Mesenchymal stem cell (in vitro differentiated cells and primary cell): ENCODE data around the gene ERI3. TPM values are rescaled to one million over a fixed set of nuclear protein-coding genes. Genes with fewer than 3 reads are reported as not detected.

Source experiments
- DNase-seq: peaks from one replicate; pipeline ENCODE4 v3.0.0-alpha.2; 2013
- H2AFZ ChIP-seq: one replicate; pipeline ENCODE4 v1.6.1; 2013; ENCODE audit warnings: low read depth, mild to moderate bottlenecking, control low read depth, inconsistent platforms, low read length, moderate library complexity
- H2AK5ac ChIP-seq: 2 replicates; pipeline ENCODE4 v1.6.1; 2013; ENCODE audit warnings: low read length, moderate library complexity, mild to moderate bottlenecking, inconsistent platforms; ENCODE audit not compliant: severe bottlenecking
- H2BK120ac ChIP-seq: one replicate; pipeline ENCODE4 v1.6.1; 2013; ENCODE audit warnings: low read depth, mild to moderate bottlenecking, inconsistent platforms, low read length, moderate library complexity
- H2BK12ac ChIP-seq, 2 experiments: one replicate each; pipeline ENCODE4 v1.6.1; 2013; ENCODE audit warnings: inconsistent platforms in 2 of 2, low read length in 2 of 2, mild to moderate bottlenecking in 2 of 2, moderate library complexity in 2 of 2, control low read depth in 1 of 2
- H2BK15ac ChIP-seq: one replicate; pipeline ENCODE4 v1.6.1; 2013; ENCODE audit warnings: mild to moderate bottlenecking, low read depth, inconsistent platforms; ENCODE audit not compliant: poor library complexity, severe bottlenecking
- H2BK5ac ChIP-seq: 2 replicates; pipeline ENCODE4 v1.6.1; 2013; ENCODE audit warnings: low read depth, mild to moderate bottlenecking, low read length, control low read depth, inconsistent platforms; ENCODE audit not compliant: poor library complexity, severe bottlenecking
- H3K14ac ChIP-seq, 2 experiments: one replicate each; pipeline ENCODE4 v1.6.1; 2013; ENCODE audit warnings: inconsistent platforms in 2 of 2, low read length in 2 of 2, control low read depth in 1 of 2, mild to moderate bottlenecking in 1 of 2, moderate library complexity in 1 of 2
- H3K18ac ChIP-seq, 2 experiments: one replicate each; pipeline ENCODE4 v1.6.1; 2013; ENCODE audit warnings: inconsistent platforms in 2 of 2, low read length in 2 of 2, control low read depth in 1 of 2, low read depth in 1 of 2, mild to moderate bottlenecking in 1 of 2
- H3K23ac ChIP-seq, 2 experiments: one replicate each; pipeline ENCODE4 v1.6.1; 2013; ENCODE audit warnings: inconsistent platforms in 2 of 2, low read length in 2 of 2, mild to moderate bottlenecking in 2 of 2, moderate library complexity in 2 of 2, control low read depth in 1 of 2
- H3K27ac ChIP-seq: 2 replicates; pipeline ENCODE4 v1.5.1; 2013; ENCODE audit warnings: mild to moderate bottlenecking, moderate library complexity, low read length, control low read depth, inconsistent platforms; ENCODE audit not compliant: poor library complexity, severe bottlenecking
- H3K27me3 ChIP-seq, 2 experiments: 2 replicates each; pipeline versions ENCODE4 v1.6.1 to v1.7.0; 2013; ENCODE audit warnings: low read length in 2 of 2, mild to moderate bottlenecking in 2 of 2, moderate library complexity in 2 of 2, control low read depth in 1 of 2, inconsistent platforms in 1 of 2; ENCODE audit not compliant: control insufficient read depth in 1 of 2, insufficient read depth in 1 of 2
- H3K36me3 ChIP-seq, 2 experiments: 2 replicates each; pipeline versions ENCODE4 v1.6.1 to v1.7.0; 2013; ENCODE audit warnings: low read length in 2 of 2, control low read depth in 1 of 2, inconsistent platforms in 1 of 2, low read depth in 1 of 2, mild to moderate bottlenecking in 1 of 2; ENCODE audit not compliant: insufficient read depth in 2 of 2, control insufficient read depth in 1 of 2
- H3K4ac ChIP-seq, 2 experiments: one replicate each; pipeline ENCODE4 v1.6.1; 2013; ENCODE audit warnings: inconsistent platforms in 2 of 2, low read length in 2 of 2, mild to moderate bottlenecking in 2 of 2, moderate library complexity in 2 of 2, control low read depth in 1 of 2, low read depth in 1 of 2
- H3K4me1 ChIP-seq: 2 replicates; pipeline ENCODE4 v1.6.1; 2013; ENCODE audit warnings: low read depth, low read length, control low read depth; ENCODE audit not compliant: control insufficient read depth, insufficient read depth
- H3K4me2 ChIP-seq: 2 replicates; pipeline ENCODE4 v1.6.1; 2013; ENCODE audit warnings: low read length, mild to moderate bottlenecking, inconsistent platforms; ENCODE audit not compliant: poor library complexity, severe bottlenecking
- H3K4me3 ChIP-seq, 2 experiments: 2 replicates each; pipeline versions ENCODE4 v1.5.1 to v1.7.0; 2013; ENCODE audit warnings: low read length in 2 of 2, mild to moderate bottlenecking in 2 of 2, control low read depth in 1 of 2, low read depth in 1 of 2; ENCODE audit not compliant: insufficient read depth in 1 of 2
- H3K79me1 ChIP-seq: replicated peaks from 2 replicates; pipeline ENCODE4 v1.6.1; 2013; ENCODE audit warnings: mild to moderate bottlenecking, control low read depth, low read length, inconsistent platforms; ENCODE audit not compliant: poor library complexity, severe bottlenecking
- H3K9ac ChIP-seq: 2 replicates; pipeline ENCODE4 v1.7.0; 2013; ENCODE audit warnings: mild to moderate bottlenecking, low read length, moderate library complexity
- H3K9me3 ChIP-seq: 2 replicates; pipeline ENCODE4 v1.7.0; 2013; ENCODE audit warnings: mild to moderate bottlenecking, low read length; ENCODE audit not compliant: control insufficient read depth
- H4K8ac ChIP-seq: one replicate; pipeline ENCODE4 v1.6.1; 2013; ENCODE audit warnings: inconsistent platforms, mild to moderate bottlenecking, low read length, moderate library complexity
- H4K91ac ChIP-seq: one replicate; pipeline ENCODE4 v1.6.1; 2013; ENCODE audit warnings: mild to moderate bottlenecking, low read length, inconsistent platforms
- WGBS: methylation state at CpG from one replicate; pipeline ENCODE4 v1.1.7; 2013; ENCODE audit warnings: mixed read lengths; 5-methylcytosine and 5-hydroxymethylcytosine counted together
- polyA plus RNA-seq, 2 experiments: library from polyadenylated mRNA; stranded (reverse); fragments of 200-250 nt; gene quantifications; one replicate each; pipeline ENCODE4 v1.2.3, GENCODE V29; 2013

The ERI3 gene, protein sequence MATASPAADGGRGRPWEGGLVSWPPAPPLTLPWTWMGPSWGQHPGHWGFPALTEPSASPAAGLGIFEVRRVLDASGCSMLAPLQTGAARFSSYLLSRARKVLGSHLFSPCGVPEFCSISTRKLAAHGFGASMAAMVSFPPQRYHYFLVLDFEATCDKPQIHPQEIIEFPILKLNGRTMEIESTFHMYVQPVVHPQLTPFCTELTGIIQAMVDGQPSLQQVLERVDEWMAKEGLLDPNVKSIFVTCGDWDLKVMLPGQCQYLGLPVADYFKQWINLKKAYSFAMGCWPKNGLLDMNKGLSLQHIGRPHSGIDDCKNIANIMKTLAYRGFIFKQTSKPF
- polyA plus RNA-seq (2013, experiment 1 of 2) = 40.9 TPM
- polyA plus RNA-seq (2013, experiment 2 of 2) = 42.1 TPM

DNA sequence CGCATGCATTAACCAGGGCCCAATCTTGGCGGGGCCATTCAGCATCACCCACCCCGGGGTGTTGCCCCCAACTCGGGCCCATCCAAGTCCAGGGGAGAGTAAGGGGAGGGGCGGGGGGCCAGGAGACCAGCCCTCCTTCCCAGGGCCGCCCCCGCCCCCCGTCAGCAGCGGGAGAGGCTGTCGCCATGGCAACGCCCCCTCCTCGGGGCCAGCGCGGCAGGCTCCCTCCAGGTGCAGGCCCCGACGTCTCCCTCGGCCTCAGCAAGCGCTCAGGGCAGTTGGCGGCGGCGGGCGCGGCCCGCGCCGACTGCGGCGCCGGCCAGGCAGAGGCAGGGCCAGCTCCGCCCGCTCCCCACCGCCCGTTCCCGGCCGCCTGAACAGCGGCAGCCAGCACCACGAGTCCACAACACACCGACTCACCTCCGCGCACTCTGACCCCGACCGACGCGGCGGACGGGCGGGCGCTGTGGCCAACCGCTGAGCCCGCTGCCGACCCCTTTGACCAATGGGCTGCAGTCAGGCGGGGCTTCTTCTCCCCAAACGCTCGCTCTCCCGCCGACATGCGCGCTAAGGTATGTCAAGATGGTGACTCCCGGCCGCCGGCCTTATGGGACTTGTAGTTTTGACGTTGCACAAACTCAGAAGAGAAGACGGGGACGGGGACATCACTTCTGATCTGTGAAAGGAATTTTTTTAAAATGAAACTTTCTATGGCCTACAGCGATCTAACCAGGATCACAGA lies at the start of gene ERI3:
Gene ERI3, minus strand, starts transcription at position 418 of the 742 bp plus-strand sequence. Its CDS starts 231 bp downstream, at position 187.
- H3K4ac ChIP-seq = peak within 1 kb of the TSS; percentile 76 to 86
- under 1% methylated on average over 58 of the region's 65 CpGs for WGBS
- peak within 1 kb of the TSS; percentile 53 for H2BK5ac ChIP-seq
- peak within 1 kb of the TSS; percentile 65 for H2BK15ac ChIP-seq
- H3K79me1 ChIP-seq = peaks cover 29% of the 10 kb centered on the region
- H3K27me3 ChIP-seq = no peaks in the 10 kb centered on the region
- H3K36me3 ChIP-seq = peaks cover 0 to 2% of the 10 kb centered on the region in 2 experiments
- H4K8ac ChIP-seq = peak within 1 kb of the TSS; percentile 89
- DNase-seq = peak; percentile 96
- H3K27ac ChIP-seq = no peak within 1 kb of the TSS
- H3K18ac ChIP-seq = peak within 1 kb of the TSS; percentile 70 to 85
- H2BK120ac ChIP-seq = peak within 1 kb of the TSS; percentile 67
- peak within 1 kb of the TSS; percentile 86 to 95 for H3K4me3 ChIP-seq
- peak within 1 kb of the TSS in 1 of 2 experiments; percentile 84 for H3K14ac ChIP-seq
- peak within 1 kb of the TSS in 1 of 2 experiments; percentile 97 for H3K23ac ChIP-seq
- no peak within 1 kb of the TSS for H2AK5ac ChIP-seq
- H3K9me3 ChIP-seq = no peaks in the 10 kb centered on the region
- H2BK12ac ChIP-seq = no peak within 1 kb of the TSS
- peak within 1 kb of the TSS; percentile 92 for H3K9ac ChIP-seq
- H4K91ac ChIP-seq = peak within 1 kb of the TSS; percentile 34
- H3K4me2 ChIP-seq = peak within 1 kb of the TSS; percentile 97
- peak within 1 kb of the TSS; percentile 100 for H2AFZ ChIP-seq
- peaks cover 2% of the 10 kb centered on the region for H3K4me1 ChIP-seq

DNA sequence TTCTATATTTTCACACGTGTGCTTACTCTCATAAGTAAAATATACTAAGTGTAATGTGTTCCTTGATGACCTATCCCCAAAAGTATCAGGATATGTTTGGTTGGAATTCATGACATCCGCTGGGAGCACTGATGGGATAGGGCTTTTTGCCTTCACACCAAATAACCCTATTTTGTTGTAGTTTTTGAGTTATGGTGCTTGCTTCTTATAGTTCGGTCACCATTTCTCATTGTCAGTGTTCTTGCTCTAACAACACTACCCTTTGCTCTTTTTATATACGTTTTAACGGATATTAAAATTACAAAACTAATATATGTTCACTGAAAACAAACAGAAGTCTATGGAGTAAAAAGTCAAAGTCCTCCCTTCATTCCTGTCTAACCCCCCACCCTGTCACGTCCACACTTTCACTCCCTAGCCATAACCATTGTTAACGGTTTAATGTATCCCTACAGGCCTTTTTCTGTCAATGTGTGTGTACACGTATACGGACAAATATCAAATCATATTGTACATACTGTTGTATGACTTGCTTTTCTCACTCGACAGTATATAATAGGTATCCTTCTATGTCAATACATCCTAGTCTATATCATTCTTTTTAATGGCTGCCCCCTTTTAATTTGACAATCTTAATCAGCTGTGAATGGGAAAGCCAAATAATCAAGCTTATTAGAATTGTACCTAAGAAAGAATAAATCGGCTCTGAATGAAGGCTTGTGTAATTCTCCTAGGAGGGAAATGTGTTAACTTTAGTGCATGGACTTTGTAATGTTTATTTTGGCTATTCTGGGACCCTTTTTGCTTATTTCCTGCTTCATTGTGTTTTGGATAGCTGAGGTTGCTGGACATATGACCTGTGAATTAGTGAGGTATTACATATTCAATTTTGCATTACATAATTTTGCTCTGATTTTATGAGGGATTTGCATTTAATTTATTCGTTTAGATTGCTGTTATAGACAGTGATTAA lies 46.5 kb upstream of the ERI3 start:
- Histone ChIP-seq H3K4me3 (no peak overlapping the region), H2BK12ac (no peak overlapping the region), H2BK15ac (no peak overlapping the region), H4K91ac (no peak overlapping the region), H3K23ac (no peak overlapping the region), H4K8ac (no peak overlapping the region), H3K18ac (no peak overlapping the region), H3K79me1 (no peaks in the 10 kb centered on the region), H3K4me2 (no peak overlapping the region), H3K4me1 (peaks cover 15% of the 10 kb centered on the region), H2BK5ac (no peak overlapping the region), H3K14ac (no peak overlapping the region), H3K9me3 (no peaks in the 10 kb centered on the region), H3K9ac (no peak overlapping the region), H2AFZ (no peak overlapping the region), H3K36me3 (no peaks in the 10 kb centered on the region), H3K4ac (no peak overlapping the region), H2BK120ac (no peak overlapping the region), H2AK5ac (no peak overlapping the region), H3K27me3 (peaks cover 69 to 90% of the 10 kb centered on the region in 2 experiments), H3K27ac (no peak overlapping the region)
- 87% methylated on average over 9 of the region's 12 CpGs for WGBS
- DNase-seq = no peak

DNA sequence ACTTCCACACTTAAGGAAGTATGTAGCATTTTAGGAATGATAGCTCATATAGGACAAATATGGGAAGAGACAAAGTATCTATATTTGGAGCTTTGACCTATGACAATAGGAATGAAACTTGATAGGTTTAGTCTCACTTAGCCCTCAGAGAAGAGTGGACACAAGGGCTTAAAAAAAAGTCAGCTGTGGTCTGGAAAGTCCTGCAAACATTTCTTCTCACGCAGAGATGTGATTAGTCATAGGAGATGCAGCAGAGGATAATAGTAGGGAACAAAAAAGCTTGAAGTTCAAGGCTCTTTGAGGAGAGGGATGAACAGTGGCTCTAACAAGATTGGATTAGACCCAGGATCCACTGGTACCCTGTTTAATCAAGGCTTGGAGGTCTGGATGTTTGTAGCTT lies 35.2 kb upstream of the ERI3 start:
- Histone ChIP-seq H2BK15ac (no peak overlapping the region), H2AFZ (no peak overlapping the region), H3K14ac (no peak overlapping the region), H3K18ac (no peak overlapping the region), H3K36me3 (no peaks in the 10 kb centered on the region), H2BK120ac (no peak overlapping the region), H3K4me3 (no peak overlapping the region), H3K27ac (no peak overlapping the region), H2BK5ac (no peak overlapping the region), H3K9ac (no peak overlapping the region), H3K4me2 (no peak overlapping the region), H4K8ac (no peak overlapping the region), H3K4me1 (no peaks in the 10 kb centered on the region), H3K79me1 (no peaks in the 10 kb centered on the region), H2AK5ac (no peak overlapping the region), H3K4ac (no peak overlapping the region), H4K91ac (no peak overlapping the region), H2BK12ac (no peak overlapping the region), H3K23ac (no peak overlapping the region), H3K27me3 (peaks cover 10 to 53% of the 10 kb centered on the region in 2 experiments), H3K9me3 (no peaks in the 10 kb centered on the region)
- DNase-seq = peak; percentile 92
- WGBS = 18% methylated on average over 1 of the region's 1 CpG
